ENCODE results near the gene IRX6. TPM values are rescaled to one million over a fixed set of nuclear protein-coding genes. Genes with fewer than 3 reads are reported as not detected.
A peak's percentile ranks its signal among the peaks of the same experiment; 100 is the strongest.

IRX6 gene
- total and polyA plus RNA-seq, 2 of the 13 experiments (the other 11 are each of a cell fraction or from before 2014, with no cell fraction given), result not detected

DNA sequence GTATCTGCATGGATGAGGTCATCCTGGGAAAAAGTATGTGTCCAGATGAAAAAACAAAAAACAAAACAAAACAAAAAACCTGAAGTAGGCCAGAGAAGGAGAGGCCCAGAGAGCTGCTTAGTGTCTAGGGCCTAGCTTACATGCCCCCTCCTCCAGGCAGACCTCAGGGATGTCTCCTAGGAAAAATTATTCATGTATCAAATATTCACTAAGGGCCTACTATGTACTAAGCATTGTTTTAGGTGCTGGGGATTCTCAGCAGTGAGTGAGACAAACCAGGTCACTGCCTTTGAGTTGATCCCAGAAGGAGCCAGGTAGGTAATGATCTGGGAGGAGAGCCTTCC lies 49.5 kb downstream of the IRX6 start:
- H3K4me3 ChIP-seq (replicated peaks in 1 of 3; ENCODE audit: insufficient read depth in 1 of 3, low read depth in 2 of 3, low read length in 3 of 3), result no peak overlapping the region
- no peak overlapping the region for H2AFZ ChIP-seq (ENCODE audit: low read length)
- ChIA-PET POLR2A (no interaction called here), CTCF (ENCODE audit: low intra/inter-chr PET ratio, low total read pairs) (no interaction called here)
- H3K36me3 ChIP-seq (replicated peaks in 1 of 2; ENCODE audit: control insufficient read depth in 1 of 2, insufficient read depth in 2 of 2, low read length in 2 of 2), result no peaks in the 10 kb centered on the region
- H3K4me1 ChIP-seq (ENCODE audit: insufficient read depth, low read length), result peaks cover 7% of the 10 kb centered on the region
- H3K27me3 ChIP-seq (ENCODE audit: control insufficient read depth in 1 of 2, insufficient read depth in 2 of 2, low read length in 2 of 2), result peaks cover 0 to 50% of the 10 kb centered on the region in 2 experiments; a peak in 3 of 5 replicates
- TF ChIP-seq ATF7 (IDR thresholded peaks at IDR 0.05) (peak; percentile 67), ATF7 (CRISPR knock-in tag; IDR thresholded peaks at IDR 0.05) (no peak), TGIF2 (CRISPR knock-in tag; IDR thresholded peaks at IDR 0.05) (no peak)
- H3K79me2 ChIP-seq (ENCODE audit: insufficient read depth, low read length), result no peaks in the 10 kb centered on the region
- ATAC-seq (no peak), FAIRE-seq (no peak), DNase-seq (ENCODE audit: low spot score) (no peak)
- no peaks in the 10 kb centered on the region for H4K20me1 ChIP-seq (ENCODE audit: insufficient read depth, low read length)
- no peak overlapping the region for H3K4me2 ChIP-seq (ENCODE audit: low read depth, low read length)
- no peak overlapping the region for H3K9ac ChIP-seq (ENCODE audit: insufficient read depth, low read depth, low read length)
- in situ Hi-C loops (cut with HindIII; ENCODE audit: extremely low pct_ligation_motif_present, low pct_unique_long_range_greater_than_20kb) (no loop called here), intact Hi-C loops (cut with micrococcal nuclease; ENCODE audit: unreplicated experiment) (no loop called here)
- H3K27ac ChIP-seq (ENCODE audit: extremely low read length, insufficient read depth, low read length), result no peak overlapping the region
- H3K9me3 ChIP-seq (ENCODE audit: low read length), result no peaks in the 10 kb centered on the region
- no TSS peak for BruUV-seq (replicated peaks)

DNA sequence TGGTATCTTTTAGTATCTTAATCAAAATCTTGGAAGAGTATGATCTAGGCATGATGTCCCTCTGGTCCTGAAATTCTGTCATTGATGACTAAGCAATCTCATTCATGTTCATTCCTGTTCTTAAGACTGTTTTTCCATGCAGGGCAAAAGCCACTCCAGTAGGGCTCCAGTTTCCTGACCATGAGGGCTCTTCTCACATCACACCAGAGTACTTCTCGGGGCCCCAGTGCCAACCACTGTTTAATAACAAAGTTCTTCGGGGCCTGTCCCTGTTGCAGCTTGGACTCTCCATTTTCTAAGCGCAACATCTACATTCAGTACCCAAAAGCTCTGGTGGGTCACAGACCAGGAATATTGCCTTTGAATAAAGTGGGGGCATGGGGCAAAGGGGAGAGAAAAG lies 52.0 kb downstream of the IRX6 start:
- 54% methylated on average over 3 of the region's 3 CpGs for WGBS (ENCODE audit: low lambda C conversion rate)
- Histone ChIP-seq H3K79me2 (ENCODE audit: insufficient read depth, low read length) (no peaks in the 10 kb centered on the region), H3K36me3 (replicated peaks in 1 of 2; ENCODE audit: control insufficient read depth in 1 of 2, insufficient read depth in 2 of 2, low read length in 2 of 2) (no peaks in the 10 kb centered on the region), H3K9me3 (ENCODE audit: low read length) (no peaks in the 10 kb centered on the region), H3K27ac (ENCODE audit: extremely low read length, insufficient read depth, low read length) (no peak overlapping the region), H2AFZ (ENCODE audit: low read length) (no peak overlapping the region), H3K4me3 (replicated peaks in 1 of 3; ENCODE audit: insufficient read depth in 1 of 3, low read depth in 2 of 3, low read length in 3 of 3) (no peak overlapping the region), H3K9ac (ENCODE audit: insufficient read depth, low read depth, low read length) (no peak overlapping the region), H4K20me1 (ENCODE audit: insufficient read depth, low read length) (no peaks in the 10 kb centered on the region), H3K4me2 (ENCODE audit: low read depth, low read length) (no peak overlapping the region), H3K4me1 (ENCODE audit: insufficient read depth, low read length) (peaks cover 7% of the 10 kb centered on the region), H3K27me3 (ENCODE audit: control insufficient read depth in 1 of 2, insufficient read depth in 2 of 2, low read length in 2 of 2) (peaks cover 0 to 25% of the 10 kb centered on the region in 2 experiments; a peak in 2 of 5 replicates)
- intact Hi-C loops (cut with micrococcal nuclease; ENCODE audit: unreplicated experiment) (no loop called here), in situ Hi-C loops (cut with HindIII; ENCODE audit: extremely low pct_ligation_motif_present, low pct_unique_long_range_greater_than_20kb) (no loop called here)
- ChIA-PET POLR2A (no interaction called here), CTCF (ENCODE audit: low intra/inter-chr PET ratio, low total read pairs) (no interaction called here)
- FAIRE-seq (no peak), ATAC-seq (no peak), DNase-seq (ENCODE audit: low spot score) (no peak)
- BruUV-seq (replicated peaks), result no TSS peak
- TF ChIP-seq SAP130 (CRISPR knock-in tag; IDR thresholded peaks at IDR 0.05; ENCODE audit: low read depth) (no peak), SP1 (IDR thresholded peaks at IDR 0.05) (no peak), SP1 (CRISPR knock-in tag; IDR thresholded peaks at IDR 0.05) (no peak), RFX3 (CRISPR knock-in tag; IDR thresholded peaks at IDR 0.05) (no peak), THYN1 (CRISPR knock-in tag; IDR thresholded peaks at IDR 0.05; ENCODE audit: borderline replicate concordance, low read depth) (no peak), ZNF563 (CRISPR knock-in tag; IDR thresholded peaks at IDR 0.05) (no peak), ATAD3A (CRISPR knock-in tag; IDR thresholded peaks at IDR 0.05) (no peak), HDAC2 (CRISPR knock-in tag; IDR thresholded peaks at IDR 0.05) (no peak), ZNF749 (CRISPR knock-in tag; IDR thresholded peaks at IDR 0.05; ENCODE audit: borderline replicate concordance) (no peak), ZNF850 (CRISPR knock-in tag; conservative IDR thresholded peaks at IDR 0.05) (no peak)
- TF ChIP-seq, protein P1, sequence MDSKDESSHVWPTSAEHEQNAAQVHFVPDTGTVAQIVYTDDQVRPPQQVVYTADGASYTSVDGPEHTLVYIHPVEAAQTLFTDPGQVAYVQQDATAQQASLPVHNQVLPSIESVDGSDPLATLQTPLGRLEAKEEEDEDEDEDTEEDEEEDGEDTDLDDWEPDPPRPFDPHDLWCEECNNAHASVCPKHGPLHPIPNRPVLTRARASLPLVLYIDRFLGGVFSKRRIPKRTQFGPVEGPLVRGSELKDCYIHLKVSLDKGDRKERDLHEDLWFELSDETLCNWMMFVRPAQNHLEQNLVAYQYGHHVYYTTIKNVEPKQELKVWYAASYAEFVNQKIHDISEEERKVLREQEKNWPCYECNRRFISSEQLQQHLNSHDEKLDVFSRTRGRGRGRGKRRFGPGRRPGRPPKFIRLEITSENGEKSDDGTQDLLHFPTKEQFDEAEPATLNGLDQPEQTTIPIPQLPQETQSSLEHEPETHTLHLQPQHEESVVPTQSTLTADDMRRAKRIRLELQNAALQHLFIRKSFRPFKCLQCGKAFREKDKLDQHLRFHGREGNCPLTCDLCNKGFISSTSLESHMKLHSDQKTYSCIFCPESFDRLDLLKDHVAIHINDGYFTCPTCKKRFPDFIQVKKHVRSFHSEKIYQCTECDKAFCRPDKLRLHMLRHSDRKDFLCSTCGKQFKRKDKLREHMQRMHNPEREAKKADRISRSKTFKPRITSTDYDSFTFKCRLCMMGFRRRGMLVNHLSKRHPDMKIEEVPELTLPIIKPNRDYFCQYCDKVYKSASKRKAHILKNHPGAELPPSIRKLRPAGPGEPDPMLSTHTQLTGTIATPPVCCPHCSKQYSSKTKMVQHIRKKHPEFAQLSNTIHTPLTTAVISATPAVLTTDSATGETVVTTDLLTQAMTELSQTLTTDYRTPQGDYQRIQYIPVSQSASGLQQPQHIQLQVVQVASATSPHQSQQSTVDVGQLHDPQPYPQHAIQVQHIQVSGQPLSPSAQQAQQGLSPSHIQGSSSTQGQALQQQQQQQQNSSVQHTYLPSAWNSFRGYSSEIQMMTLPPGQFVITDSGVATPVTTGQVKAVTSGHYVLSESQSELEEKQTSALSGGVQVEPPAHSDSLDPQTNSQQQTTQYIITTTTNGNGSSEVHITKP (CRISPR knock-in tag; IDR thresholded peaks at IDR 0.05; ENCODE audit: low read depth), result no peak
- TF ChIP-seq, protein P2, sequence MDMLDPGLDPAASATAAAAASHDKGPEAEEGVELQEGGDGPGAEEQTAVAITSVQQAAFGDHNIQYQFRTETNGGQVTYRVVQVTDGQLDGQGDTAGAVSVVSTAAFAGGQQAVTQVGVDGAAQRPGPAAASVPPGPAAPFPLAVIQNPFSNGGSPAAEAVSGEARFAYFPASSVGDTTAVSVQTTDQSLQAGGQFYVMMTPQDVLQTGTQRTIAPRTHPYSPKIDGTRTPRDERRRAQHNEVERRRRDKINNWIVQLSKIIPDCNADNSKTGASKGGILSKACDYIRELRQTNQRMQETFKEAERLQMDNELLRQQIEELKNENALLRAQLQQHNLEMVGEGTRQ (IDR thresholded peaks at IDR 0.05; ENCODE audit: low read depth, low read length), result no peak
- TF ChIP-seq, protein P2 (CRISPR knock-in tag; IDR thresholded peaks at IDR 0.05; ENCODE audit: borderline replicate concordance), result no peak

All from HepG2 (cell line).